GM18511 (cell line): ENCODE results near the gene HRH3.

Source experiments
- ATAC-seq: cut with Tn5 transposase; IDR thresholded peaks from one replicate; pipeline ENCODE4 v1.9.1; 2021; ENCODE audit warnings: mild to moderate bottlenecking, moderate library complexity; ENCODE audit not compliant: unreplicated experiment

The HRH3 gene

DNA sequence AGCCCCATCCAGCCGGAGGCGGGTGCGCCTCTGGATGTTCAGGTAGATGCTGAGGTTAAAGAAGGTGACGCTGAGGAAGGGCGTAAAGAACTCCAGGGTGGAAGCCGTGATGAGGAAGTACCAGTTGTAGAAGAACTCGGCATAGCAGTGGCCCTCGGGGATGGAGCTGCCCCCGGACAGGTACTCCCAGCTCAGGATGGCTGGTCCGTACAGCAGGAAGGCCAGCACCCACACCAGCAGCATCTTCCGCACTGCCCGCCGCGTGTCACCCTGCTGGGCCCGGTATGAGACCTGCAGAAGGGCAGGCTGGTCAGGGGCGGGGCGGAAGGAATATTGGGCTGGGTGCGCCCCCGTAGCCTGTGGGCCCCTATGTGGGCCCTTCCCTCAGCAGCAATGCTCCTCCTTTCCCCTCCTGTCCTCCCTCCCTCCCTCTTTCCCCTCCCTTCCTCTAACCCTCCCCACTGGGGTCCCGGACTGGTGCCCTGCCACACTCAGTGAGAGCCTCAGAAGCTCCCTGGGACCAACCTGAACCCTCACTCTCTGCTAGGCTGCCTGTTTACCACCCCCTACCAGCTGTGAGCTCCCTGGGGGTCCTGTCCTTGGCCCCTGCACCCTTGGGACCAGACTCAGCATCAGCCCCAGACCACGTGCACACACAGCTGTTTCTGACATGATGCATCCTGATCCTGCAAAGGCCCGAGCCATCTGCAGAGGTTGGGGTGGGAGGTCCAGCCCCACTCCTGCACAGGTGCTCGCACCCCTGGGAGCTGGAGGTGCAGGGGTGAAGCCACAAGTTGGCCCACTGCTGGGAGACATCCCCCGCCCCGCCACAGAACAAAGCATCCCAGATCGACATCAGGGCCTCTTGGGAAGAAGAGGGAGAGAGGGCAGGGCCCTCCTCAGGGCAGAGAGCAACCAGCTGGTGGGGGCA lies 3.2 kb downstream of the HRH3 start:
- ATAC-seq, result no peak

DNA sequence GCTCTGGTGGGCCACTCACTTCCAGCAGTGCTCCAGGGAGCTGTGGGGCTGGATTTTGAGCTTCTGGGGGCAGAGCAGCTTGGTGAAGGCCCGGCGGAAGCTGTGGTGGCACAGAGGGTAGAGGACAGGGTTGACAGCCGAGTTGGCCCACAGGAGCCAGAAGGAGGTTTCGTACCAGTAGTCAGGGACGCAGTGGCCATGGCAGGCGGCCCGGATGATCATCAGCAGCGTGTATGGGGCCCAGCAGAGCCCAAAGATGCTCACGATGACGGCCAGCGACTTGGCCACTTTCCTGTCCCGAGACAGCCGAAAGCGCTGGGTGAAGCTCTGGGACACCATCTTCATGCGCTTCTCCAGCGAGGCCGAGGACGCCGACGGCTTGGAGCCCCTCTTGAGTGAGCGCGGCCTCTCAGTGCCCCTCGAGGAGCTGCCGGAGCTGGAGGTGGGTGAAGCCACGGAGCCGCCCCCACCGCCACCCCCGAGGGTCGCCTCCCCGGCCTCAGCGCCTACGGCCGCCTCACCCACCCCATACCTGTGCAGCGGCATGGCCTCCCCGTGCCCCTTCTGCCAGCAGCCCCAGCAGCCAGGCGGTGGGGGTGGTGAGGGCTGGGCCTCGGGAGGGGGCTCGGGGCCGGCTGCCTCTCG lies 4.0 kb downstream of the HRH3 start:
- ATAC-seq, result no peak

DNA sequence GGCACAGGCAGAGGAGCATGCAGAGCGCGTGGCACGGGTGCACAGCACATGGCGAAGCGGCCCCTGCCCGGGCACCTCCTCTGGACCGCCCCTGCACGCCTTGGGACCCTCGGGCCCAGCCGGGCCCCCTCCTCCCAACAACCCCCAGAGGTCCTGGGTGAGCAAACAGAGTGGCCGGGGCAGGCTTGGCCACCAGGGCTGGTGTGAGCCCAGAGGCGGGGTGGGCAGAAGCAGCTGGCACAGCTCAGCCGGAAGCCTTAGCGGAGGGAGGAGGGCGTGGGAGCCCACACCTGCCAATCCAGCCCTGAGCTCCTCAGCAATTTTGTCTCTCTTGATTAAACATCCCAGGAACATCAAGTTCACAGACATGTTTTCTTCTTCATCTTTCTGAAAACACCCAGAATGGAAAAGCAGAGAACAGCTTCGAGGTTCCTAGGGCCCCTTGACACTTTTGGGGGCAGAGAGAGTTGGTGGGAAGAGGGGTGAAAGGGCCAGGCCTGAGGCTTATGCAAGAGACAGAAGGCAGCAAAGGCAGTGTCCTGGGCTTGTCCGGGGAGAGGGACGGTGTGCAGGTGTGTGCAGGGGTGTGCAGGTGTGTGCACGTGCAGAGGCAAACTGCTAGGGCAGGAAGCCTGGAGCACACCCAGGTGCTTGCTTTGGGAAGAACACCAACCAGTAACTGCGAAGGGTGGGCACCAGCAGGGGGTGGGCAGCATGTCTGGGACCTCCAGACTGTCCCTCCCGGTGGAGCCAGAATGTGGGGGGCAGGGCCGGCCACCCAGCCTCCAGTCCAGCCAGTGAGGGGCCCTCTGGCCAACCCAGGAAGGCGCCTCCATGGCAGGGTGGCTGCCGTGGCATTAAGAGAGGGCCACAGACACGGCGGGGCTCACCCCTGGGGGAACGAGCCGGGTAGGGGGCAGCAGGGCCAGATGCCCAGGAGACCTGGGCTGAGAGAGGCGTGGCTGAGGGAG lies 4.8 kb downstream of the HRH3 start:
- no peak for ATAC-seq

DNA sequence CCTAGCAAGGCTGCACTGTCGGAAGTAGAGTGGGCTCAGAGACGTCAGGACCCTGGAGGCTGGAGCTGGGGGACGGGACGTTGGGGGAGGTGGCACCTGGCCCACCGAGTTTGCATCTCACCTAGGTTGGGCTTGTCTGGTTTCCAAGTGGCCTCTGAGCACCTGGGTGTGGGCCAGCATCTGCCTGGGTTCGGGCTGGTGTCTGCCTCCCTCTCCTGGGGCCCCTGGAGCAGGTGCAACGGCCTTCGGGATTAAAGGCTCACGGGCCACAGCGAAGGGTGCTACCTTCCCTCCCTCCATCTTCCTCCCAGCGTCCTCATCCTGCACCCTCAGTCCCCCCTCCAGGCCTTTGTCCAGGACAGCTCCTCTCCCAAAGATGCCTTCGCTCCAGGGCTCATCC lies 6.0 kb downstream of the HRH3 start:
- no peak for ATAC-seq

DNA sequence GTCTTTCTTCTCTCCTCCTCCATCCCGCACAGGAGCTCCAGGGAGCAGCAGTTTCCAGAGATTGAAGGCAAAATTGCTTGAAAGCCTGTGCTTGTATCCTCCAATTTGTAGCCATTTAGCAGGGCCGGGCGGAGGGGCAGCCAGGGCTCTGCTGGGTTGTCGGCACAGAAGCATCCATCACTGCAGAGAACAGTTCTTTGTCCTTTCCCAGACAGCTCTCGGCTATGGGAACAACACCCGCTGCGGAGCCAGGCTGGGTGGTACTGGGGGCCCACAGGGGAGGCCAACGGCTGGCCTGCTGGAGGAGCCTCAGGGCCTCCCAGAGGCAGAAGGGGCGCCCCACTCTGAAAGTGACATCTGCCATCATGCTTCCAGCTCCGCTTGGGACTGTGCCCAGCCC lies 7.8 kb downstream of the HRH3 start:
- ATAC-seq, result no peak

DNA sequence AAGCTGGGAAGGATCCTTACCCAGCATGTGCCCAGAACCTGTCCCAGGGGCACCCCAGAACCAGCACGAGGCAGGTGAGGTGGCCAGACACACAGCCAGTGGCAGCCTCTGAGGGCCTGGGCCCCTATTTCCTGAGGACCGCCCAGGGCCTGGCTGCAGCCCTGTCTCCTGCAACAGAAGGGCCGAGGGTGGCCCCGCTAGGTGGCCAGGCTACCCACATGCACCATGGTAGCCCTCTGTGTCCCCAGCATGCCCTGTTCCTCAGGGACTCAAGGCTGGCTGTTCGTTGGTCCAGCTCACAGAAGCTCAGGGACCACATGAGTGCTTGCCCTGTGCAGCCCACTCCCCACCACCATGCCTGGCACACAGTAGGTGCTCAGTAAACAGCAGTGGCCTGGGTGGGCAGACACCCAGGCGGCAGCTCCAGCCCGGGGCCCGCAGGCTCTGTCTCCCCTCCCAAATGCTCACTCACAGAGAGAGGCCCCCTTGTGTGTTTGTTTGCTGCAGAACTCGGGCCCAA lies 8.2 kb downstream of the HRH3 start:
- ATAC-seq, result no peak

DNA sequence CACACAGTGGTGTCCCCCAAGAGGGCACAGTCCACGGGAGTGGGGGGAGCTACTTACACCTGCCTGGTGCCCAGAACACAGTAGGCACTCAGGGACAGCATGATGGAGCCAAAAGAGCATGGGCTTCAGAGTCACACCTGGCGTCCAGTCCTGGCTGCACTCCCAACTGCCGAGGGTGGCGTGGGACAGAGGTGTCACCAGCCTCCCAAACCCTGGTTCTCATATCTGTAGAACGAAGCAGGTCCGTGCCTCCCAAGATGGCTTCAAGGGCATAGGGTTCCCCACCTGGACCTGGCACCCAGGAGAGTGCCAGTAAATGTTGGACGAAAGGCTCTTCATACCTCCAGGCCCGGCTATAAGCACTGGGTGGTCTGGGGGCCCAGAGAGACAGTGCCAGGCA lies 8.9 kb downstream of the HRH3 start:
- ATAC-seq, result no peak

DNA sequence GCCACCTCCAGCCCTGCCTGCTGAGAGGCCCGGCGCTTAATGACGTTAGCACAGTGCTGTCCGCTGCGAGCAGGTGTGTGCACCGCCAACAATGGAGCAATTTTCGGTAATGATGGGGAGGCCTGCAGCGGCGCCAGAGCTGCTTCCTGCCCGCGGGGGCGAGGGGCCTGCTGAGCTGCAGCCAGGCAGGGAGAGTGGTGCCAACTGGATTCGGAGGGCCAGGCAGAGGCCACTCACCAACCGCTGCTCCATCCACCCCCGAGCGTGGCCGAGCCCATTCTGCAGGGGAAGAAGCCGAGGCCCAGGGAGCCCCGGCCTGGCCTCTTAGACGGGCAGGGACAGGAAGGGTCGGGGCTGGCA lies 9.6 kb downstream of the HRH3 start:
- ATAC-seq, result no peak

DNA sequence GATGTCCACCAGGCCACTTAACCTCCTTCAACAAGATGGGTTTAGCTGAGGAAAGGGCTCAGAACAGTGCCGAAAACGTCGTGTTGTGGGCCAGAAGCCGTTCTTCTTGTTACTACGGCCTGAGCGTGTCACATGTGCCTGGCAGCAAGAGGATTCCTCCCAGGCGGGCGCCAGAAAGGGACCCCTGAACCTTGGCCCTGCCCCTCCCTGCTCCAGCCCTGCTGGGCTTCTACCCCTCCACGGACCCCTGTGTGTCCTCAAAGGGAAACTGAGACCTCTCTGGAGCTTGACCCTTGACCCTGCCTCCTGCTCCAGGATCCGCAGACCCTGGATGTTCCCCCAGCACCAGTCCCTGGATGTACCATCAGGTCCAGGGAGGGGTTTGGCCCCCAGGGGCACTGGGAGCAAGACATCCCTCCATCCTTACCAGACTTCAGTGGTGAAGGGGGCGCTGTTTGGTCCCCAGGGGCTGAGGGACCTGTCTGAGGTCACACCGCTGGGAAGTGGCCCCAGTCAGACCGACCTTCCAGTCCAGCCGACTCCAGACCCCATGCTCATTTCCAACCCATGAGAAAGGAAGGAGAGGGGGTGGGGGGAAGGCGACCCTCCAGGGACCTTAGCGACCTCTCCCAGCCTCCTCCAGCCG lies 10.1 kb downstream of the HRH3 start:
- ATAC-seq, result no peak

DNA sequence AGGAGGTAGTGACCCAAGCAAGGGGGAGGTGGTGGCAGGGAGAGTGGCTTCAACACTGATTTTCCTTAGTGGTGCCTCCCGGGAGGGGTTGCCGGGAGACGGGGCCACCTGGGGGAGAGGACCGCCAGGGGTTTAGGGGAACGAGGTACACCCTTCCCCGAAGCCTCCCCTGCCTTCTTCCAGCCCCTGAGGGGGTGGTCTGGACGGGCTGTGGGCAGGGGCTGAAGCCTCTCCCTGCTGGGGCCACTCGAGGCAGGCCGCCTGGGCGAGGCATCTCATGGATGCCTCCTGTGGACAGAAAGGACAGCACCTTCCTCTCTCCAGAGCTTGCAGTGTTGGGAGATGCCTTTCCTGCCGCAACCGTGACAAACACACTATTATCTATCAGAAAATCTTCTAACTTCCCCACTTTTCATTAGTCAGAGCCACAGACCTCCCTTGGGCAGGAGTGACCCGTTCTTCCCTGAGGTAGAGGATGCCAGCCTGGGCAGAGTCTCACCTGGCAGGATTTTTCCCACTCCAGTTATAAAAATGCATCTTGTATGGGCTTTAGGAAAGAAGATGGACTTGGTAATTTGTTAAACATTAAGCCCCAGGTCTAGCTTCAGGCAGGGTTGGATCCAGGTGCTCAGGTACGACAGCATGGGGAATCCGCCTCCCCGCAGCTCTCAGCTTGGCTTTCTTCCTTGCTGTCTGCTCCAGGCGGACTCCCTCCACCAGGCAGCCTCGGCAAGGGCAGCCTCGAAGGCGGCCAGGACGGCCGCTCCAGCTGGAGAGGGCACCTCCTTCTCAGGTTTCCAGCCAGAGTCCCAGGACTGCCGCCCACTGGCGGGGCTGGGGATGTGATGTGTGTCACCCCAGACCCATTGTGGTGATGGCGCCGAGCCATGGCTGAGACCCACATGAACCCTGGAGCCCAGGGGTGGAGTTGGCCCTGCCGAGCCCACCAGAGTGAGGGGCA lies 11.0 kb downstream of the HRH3 start:
- no peak for ATAC-seq

DNA sequence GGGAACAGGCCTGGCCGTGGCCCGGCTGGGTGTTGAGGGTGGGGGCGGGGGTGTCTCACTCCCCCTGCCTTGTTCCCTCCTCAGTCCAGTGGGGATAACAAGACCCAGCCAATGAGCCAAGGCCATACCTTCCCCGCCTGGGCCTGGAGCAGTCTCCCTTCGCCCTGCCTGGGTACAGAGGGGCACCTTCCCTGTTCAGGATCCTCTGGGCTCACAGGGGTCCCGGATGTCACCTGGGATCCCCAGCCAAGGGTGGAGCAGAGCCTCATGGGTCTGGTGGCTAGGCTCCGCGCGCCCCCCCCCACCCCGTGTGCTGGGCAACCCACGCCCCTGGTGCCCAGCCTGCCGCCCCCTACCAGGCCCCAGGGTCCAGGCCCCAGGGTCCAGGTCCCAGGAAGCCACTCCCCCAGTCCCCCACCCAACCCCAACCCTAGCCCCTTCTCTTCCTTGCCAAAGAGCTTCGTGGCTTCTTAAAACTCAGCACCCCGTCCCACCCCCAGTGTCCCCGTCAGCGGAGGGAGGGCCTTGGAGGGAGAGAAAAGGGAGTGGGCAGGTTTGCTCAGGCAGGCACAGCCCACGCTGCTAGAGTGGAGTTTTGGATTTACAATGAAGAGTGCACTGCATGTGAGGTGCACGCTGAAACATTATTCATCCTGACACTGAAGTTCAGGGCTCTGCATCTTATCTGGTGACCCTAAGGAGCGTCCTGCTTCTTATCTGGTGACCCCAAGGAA lies 11.8 kb downstream of the HRH3 start:
- ATAC-seq, result no peak

DNA sequence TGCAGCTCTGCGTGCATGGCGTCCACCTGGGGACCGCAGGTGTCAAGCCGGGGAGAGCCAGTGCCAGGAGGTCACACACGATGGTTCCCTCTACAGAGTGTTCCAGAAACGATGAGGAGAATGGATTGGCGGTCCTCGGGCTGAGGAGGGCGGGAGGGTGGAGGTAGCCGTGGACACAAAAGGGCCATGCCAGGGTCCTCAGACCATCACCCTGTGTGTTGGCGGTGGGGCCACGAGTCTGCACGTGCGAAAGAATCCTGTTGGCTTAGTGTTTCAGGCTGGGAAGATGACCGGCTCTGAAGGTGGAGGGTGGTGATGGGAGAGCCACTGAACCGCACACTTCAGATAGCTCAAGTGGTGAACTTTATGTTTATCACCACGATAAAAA lies 13.7 kb downstream of the HRH3 start:
- no peak for ATAC-seq

DNA sequence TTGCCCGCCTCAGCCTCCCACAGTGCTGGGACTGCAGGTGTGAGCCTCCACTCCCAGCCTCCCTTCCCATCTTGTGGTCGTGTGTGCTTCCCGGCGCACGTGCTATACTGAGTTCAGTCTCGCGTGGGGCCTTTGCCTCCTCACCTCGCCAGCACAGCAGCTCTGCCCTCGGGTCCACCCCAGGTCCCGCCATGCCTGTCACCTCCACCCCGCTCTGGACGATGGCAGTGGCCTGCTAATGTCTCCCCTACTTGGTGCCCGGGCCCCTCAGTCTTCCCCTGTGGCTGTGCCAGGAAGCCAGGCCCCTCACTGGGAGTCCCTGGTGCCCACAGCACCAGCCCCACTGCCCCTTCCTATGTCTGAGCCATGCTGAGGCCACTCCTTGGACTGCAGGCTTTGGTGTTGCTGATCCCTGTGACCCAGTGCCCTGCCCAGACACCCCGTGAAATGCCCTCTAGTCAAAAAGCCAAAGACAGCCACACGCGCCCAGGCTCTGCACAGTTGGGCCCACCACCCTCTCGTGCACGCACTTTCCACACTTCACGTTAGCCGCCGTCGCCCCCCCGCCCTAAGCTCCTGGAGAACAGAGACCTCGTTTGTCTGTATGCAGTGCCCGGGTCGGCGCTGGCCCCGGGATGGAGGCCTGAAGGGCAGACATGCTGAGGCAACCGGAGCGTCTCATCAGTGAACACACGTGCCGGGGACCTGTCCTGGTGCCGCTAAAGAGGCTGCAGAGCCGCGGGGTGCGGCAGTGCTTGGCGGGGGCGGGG lies 14.3 kb downstream of the HRH3 start:
- ATAC-seq, result no peak

DNA sequence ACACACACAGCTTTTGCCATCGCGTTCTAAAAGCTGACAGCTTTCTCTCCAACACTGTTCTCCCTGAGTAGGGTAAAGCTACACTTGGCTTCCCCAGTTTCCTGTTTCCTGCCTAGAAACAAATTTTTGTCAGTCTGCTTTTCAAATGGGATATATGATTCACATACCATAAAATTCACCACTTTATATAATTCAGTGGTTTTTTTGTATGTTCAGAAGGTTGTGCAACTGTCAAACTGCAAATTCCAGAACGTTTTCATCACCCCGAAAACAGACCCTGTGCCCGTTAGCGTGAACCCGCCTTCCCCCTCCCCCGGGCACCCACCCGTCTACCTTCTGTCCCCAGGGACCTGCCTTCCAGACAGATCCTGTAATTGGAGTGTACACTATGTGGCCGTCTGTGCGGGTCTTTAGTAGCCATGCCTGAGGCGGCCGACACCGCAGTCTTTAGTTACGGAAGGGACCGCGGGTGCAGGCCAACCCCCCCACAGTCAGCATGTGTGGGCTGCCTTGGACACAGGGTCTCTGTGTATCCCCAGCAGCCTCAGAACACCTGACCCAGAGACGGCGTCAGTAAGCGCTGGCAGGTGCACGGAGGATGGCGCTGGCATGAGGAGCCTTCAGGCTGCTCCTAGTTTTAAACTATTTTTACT lies 16.6 kb downstream of the HRH3 start:
- no peak for ATAC-seq

DNA sequence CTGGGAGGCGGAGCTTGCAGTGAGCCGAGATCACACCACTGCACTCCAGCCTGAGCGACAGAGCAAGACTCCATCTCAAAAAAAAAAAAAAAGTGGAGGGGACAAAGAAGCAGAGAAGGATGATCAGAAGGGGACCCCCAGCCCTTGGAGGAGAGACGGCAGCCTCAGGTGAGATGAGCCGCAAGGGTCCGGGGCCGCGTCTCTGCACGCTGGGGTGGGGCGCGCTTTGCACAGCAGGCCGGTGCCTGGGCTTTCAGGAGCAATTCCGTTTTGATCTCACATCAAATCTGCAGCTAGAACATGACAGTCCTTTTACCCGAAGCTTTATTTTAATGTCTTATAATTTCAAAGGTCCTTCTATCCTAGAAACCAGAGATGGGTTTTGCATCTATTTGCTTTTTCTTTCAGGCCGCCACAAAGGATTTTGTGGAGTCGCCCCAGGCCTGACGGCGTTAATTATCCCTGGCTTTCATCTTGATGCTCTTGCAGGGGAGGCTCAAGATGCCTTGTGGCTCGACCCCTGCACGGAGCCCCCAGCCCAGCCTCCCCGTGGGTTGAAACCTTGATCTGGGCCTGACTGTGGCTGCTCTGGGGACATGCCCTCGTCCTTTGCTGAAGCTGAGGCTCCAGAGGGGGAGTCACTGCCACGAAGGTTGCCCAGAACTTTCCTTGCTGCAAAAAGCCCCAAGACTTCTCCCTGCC lies 17.3 kb downstream of the HRH3 start:
- no peak for ATAC-seq

DNA sequence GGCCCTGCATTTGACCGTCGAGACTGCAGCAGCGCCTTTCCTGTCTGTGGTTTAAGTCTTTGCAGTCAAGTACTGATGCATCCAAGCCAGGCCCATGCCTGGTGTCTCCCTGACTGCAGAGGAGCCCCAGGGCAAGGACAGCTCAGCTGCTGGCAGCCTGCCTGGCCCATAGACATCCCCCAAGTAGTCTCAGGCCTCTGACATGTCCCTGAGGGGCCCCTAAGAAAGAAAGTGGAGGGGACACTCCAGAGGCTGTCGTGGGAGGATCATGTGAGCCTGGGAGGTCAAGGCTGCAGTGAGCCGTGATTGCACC lies 18.0 kb downstream of the HRH3 start:
- peak; percentile 38 for ATAC-seq
